HG02623 (cell line): ENCODE data around the gene FAM78B.

Experiments
- ATAC-seq: cut with Tn5 transposase; IDR thresholded peaks from one replicate; pipeline ENCODE4 v1.9.1; 2021; ENCODE audit warnings: moderate library complexity; ENCODE audit not compliant: unreplicated experiment

Gene FAM78B

DNA sequence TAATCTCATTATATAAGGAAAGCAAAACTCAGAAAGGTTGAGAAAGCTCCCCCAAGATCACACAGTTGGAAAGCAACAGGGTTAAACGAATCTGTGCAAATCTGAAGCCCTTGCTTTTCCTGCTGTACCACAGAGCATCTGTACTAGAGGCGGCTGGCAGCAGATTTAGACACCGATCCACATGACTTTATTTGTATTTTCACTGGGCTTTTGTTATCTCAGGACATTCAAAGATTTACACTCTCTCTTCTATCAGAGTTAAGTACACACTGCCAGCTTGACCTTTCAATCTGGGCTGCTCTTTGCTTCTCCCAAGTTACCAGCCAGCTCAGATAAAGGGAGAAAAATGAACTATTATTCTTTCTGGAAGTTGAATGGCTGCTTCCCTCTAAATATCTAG, 146.6 kb downstream of the FAM78B start:
- ATAC-seq = no peak
